H1 (cell line): ENCODE results near the gene PNCK. TPM values are rescaled to one million over a fixed set of nuclear protein-coding genes. Genes with fewer than 3 reads are reported as not detected.

Experiments used
- CEBPB ChIP-seq: IDR thresholded peaks from 2 replicates; pipeline ENCODE4 v1.6.1; 2012; ENCODE audit warnings: low read depth, low read length
- CHD1 ChIP-seq: IDR thresholded peaks from 2 replicates; pipeline ENCODE4 v1.6.1; 2012; ENCODE audit warnings: low read depth, low read length, improper control_type of control experiment
- FOSL1 ChIP-seq: IDR thresholded peaks from 2 replicates; pipeline ENCODE4 v1.6.1; 2011; ENCODE audit warnings: mild to moderate bottlenecking, low read depth, low read length, moderate library complexity; ENCODE audit not compliant: insufficient read depth
- GTF2F1 ChIP-seq: IDR thresholded peaks from 2 replicates; pipeline ENCODE4 v1.6.1; 2012; ENCODE audit warnings: low read depth, low read length, improper control_type of control experiment, borderline replicate concordance
- TAF7 ChIP-seq: optimal IDR thresholded peaks from 2 replicates; pipeline ENCODE3; 2011; ENCODE audit warnings: low read depth, mild to moderate bottlenecking, inconsistent platforms, low read length, moderate library complexity, borderline replicate concordance
- polyA plus RNA-seq, 7 experiments: library from polyadenylated mRNA; depleted of rRNA in 3 of 7; stranded (reverse) in 5 of 7; unstranded in 2 of 7; fragments of >200 nt in 5 of 7; fragments of 200-250 nt in 2 of 7; gene quantifications; 1 replicate in 5 of 7; 2 replicates in 1 of 7; 4 replicates in 1 of 7; pipeline versions ENCODE4 v1.2.1 to v1.2.3, GENCODE V29; 2011 to 2013; ENCODE audit warnings: missing spikeins in 2 of 7, mixed read lengths in 2 of 7
- total RNA-seq: library from RNA; stranded (reverse); fragmentation: NEBNext Ultra II Directional; extraction: Animal tissue kit (Norgen Biotek cat#: 25700); gene quantifications from 2 replicates; pipeline ENCODE4 v1.2.1, GENCODE V29; 2021
- TF ChIP-seq, protein P1 (sequence below): fragments of 300-600 bp; sonication (generic); IDR thresholded peaks from 2 replicates; pipeline ENCODE4 v1.7.1; 2012; ENCODE audit warnings: low read length, moderate library complexity, mild to moderate bottlenecking, inconsistent platforms; ENCODE audit not compliant: insufficient replicate concordance

The PNCK gene
- total and polyA plus RNA-seq, 2 of the 8 experiments (the other 6 are each of a cell fraction or from before 2014, with no cell fraction given) = 6.2 to 6.3 TPM

- TF ChIP-seq, protein P1, sequence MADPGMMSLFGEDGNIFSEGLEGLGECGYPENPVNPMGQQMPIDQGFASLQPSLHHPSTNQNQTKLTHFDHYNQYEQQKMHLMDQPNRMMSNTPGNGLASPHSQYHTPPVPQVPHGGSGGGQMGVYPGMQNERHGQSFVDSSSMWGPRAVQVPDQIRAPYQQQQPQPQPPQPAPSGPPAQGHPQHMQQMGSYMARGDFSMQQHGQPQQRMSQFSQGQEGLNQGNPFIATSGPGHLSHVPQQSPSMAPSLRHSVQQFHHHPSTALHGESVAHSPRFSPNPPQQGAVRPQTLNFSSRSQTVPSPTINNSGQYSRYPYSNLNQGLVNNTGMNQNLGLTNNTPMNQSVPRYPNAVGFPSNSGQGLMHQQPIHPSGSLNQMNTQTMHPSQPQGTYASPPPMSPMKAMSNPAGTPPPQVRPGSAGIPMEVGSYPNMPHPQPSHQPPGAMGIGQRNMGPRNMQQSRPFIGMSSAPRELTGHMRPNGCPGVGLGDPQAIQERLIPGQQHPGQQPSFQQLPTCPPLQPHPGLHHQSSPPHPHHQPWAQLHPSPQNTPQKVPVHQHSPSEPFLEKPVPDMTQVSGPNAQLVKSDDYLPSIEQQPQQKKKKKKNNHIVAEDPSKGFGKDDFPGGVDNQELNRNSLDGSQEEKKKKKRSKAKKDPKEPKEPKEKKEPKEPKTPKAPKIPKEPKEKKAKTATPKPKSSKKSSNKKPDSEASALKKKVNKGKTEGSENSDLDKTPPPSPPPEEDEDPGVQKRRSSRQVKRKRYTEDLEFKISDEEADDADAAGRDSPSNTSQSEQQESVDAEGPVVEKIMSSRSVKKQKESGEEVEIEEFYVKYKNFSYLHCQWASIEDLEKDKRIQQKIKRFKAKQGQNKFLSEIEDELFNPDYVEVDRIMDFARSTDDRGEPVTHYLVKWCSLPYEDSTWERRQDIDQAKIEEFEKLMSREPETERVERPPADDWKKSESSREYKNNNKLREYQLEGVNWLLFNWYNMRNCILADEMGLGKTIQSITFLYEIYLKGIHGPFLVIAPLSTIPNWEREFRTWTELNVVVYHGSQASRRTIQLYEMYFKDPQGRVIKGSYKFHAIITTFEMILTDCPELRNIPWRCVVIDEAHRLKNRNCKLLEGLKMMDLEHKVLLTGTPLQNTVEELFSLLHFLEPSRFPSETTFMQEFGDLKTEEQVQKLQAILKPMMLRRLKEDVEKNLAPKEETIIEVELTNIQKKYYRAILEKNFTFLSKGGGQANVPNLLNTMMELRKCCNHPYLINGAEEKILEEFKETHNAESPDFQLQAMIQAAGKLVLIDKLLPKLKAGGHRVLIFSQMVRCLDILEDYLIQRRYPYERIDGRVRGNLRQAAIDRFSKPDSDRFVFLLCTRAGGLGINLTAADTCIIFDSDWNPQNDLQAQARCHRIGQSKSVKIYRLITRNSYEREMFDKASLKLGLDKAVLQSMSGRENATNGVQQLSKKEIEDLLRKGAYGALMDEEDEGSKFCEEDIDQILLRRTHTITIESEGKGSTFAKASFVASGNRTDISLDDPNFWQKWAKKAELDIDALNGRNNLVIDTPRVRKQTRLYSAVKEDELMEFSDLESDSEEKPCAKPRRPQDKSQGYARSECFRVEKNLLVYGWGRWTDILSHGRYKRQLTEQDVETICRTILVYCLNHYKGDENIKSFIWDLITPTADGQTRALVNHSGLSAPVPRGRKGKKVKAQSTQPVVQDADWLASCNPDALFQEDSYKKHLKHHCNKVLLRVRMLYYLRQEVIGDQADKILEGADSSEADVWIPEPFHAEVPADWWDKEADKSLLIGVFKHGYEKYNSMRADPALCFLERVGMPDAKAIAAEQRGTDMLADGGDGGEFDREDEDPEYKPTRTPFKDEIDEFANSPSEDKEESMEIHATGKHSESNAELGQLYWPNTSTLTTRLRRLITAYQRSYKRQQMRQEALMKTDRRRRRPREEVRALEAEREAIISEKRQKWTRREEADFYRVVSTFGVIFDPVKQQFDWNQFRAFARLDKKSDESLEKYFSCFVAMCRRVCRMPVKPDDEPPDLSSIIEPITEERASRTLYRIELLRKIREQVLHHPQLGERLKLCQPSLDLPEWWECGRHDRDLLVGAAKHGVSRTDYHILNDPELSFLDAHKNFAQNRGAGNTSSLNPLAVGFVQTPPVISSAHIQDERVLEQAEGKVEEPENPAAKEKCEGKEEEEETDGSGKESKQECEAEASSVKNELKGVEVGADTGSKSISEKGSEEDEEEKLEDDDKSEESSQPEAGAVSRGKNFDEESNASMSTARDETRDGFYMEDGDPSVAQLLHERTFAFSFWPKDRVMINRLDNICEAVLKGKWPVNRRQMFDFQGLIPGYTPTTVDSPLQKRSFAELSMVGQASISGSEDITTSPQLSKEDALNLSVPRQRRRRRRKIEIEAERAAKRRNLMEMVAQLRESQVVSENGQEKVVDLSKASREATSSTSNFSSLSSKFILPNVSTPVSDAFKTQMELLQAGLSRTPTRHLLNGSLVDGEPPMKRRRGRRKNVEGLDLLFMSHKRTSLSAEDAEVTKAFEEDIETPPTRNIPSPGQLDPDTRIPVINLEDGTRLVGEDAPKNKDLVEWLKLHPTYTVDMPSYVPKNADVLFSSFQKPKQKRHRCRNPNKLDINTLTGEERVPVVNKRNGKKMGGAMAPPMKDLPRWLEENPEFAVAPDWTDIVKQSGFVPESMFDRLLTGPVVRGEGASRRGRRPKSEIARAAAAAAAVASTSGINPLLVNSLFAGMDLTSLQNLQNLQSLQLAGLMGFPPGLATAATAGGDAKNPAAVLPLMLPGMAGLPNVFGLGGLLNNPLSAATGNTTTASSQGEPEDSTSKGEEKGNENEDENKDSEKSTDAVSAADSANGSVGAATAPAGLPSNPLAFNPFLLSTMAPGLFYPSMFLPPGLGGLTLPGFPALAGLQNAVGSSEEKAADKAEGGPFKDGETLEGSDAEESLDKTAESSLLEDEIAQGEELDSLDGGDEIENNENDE = no peak
- TF ChIP-seq TAF7 = no peak
- no peak for TF ChIP-seq GTF2F1
- TF ChIP-seq FOSL1 = no peak
- no peak for TF ChIP-seq CEBPB
- TF ChIP-seq CHD1 = no peak
- TF ChIP-seq, all 59 proteins: peak for 0
These were observed 21.2 kb upstream of the PNCK start (continued) for GRCh38 chrX:153694687-153695270.
